K562 (cell line): ENCODE measurements around the gene RNF113B. TPM values are rescaled to one million over a fixed set of nuclear protein-coding genes. Genes with fewer than 3 reads are reported as not detected.

Experiments used
- ATAC-seq: fragments of 200-7000 bp; cut with Tn5 transposase; 3 replicates; pipeline ENCODE4 v1.9.1; 2020; ENCODE audit warnings: moderate library complexity
- BruUV-seq: library from RNA; stranded (reverse); fragments of 400-500 nt; replicated peaks from 2 replicates; lab custom pipeline; 2021; lab: Mats Ljungman, UMichigan
- CTCF ChIA-PET: fragments of 300-600 bp; formaldehyde crosslinking; extraction: SDS; loops from one replicate; lab custom pipeline; 2021; ENCODE audit warnings: low intra/inter-chr PET ratio; lab: Yijun Ruan, JAX
- POLR2A ChIA-PET: fragments of 300-600, 350-650 bp; sonication (Branson Sonifier 250); formaldehyde crosslinking; extraction: SDS; loops from one replicate; lab custom pipeline; 2021; ENCODE audit warnings: antibody characterized with exemption, inconsistent platforms; lab: Yijun Ruan, JAX
- DNase-seq, 4 experiments: peaks; one replicate each; pipeline versions ENCODE4 v3.0.0 to v3.0.0-alpha.2; 2011 to 2018; ENCODE audit warnings: low spot score in 3 of 4, mixed read lengths in 3 of 4; ENCODE audit errors: extremely low read depth in 1 of 4
- FAIRE-seq: peaks from 2 replicates; lab custom pipeline; 2011; peaks lifted over from hg19 to GRCh38; lab: Jason Lieb, UNC
- H2AFZ ChIP-seq: 2 replicates; pipeline ENCODE4 v1.6.0; 2011; ENCODE audit warnings: low read depth, low read length, control low read depth, inconsistent platforms
- H3K27ac ChIP-seq: fragments of 200-600 bp; 3 replicates; pipeline ENCODE4 v1.8.0; 2011; ENCODE audit warnings: low read depth, mild to moderate bottlenecking, control low read depth, inconsistent platforms, low read length, moderate library complexity, mixed read lengths; ENCODE audit errors: extremely low read depth
- H3K27me3 ChIP-seq, 2 experiments: fragments of 300-600 bp in 1 of 2; 2 replicates in 1 of 2; 3 replicates in 1 of 2; pipeline versions ENCODE4 v1.6.0 to v1.8.0; 2011; ENCODE audit warnings: inconsistent platforms in 2 of 2, low read length in 2 of 2, mild to moderate bottlenecking in 1 of 2, mixed read lengths in 1 of 2, moderate library complexity in 1 of 2; ENCODE audit not compliant: control insufficient read depth in 2 of 2, insufficient read depth in 2 of 2
- H3K36me3 ChIP-seq: fragments of 300-600 bp; 3 replicates; pipeline ENCODE4 v1.8.0; 2011; ENCODE audit warnings: mild to moderate bottlenecking, low read length, inconsistent platforms; ENCODE audit not compliant: control insufficient read depth, insufficient read depth
- H3K4me1 ChIP-seq, 2 experiments: fragments of 200-600 bp in 1 of 2; replicated peaks in 1 of 2; 2 replicates in 1 of 2; 3 replicates in 1 of 2; pipeline versions ENCODE4 v1.5.1 to v1.8.0; 2011; ENCODE audit warnings: inconsistent platforms in 2 of 2, low read length in 2 of 2, mild to moderate bottlenecking in 1 of 2, mixed read lengths in 1 of 2, moderate library complexity in 1 of 2; ENCODE audit not compliant: control insufficient read depth in 2 of 2, insufficient read depth in 2 of 2
- H3K4me2 ChIP-seq: 2 replicates; pipeline ENCODE4 v1.6.1; 2011; ENCODE audit warnings: low read length, control low read depth, inconsistent platforms, mixed read lengths; ENCODE audit not compliant: insufficient read depth
- H3K4me3 ChIP-seq: fragments of 200-600 bp; sonication (generic), shearing (Covaris generic); 2 replicates; pipeline ENCODE4 v1.5.1; 2016; ENCODE audit warnings: control low read depth, inconsistent platforms
- H3K79me2 ChIP-seq: fragments of 200-600 bp; 3 replicates; pipeline ENCODE4 v1.8.0; 2011; ENCODE audit warnings: low read length, inconsistent platforms; ENCODE audit not compliant: control insufficient read depth, insufficient read depth
- H3K9ac ChIP-seq, 2 experiments: 2 replicates each; pipeline versions ENCODE4 v1.6.0 to v1.6.1; 2011; ENCODE audit warnings: low read depth in 2 of 2, low read length in 2 of 2, control low read depth in 1 of 2, inconsistent platforms in 1 of 2, mild to moderate bottlenecking in 1 of 2, mixed read lengths in 1 of 2; ENCODE audit not compliant: insufficient read depth in 1 of 2
- H3K9me1 ChIP-seq: one replicate; pipeline ENCODE4 v1.6.0; 2011; ENCODE audit warnings: inconsistent platforms, mild to moderate bottlenecking, low read length, moderate library complexity; ENCODE audit not compliant: control insufficient read depth, insufficient read depth
- H3K9me3 ChIP-seq: replicated peaks from 2 replicates; pipeline ENCODE4 v1.5.1; 2011; ENCODE audit warnings: low read depth, low read length, inconsistent platforms; ENCODE audit not compliant: control insufficient read depth, insufficient read depth
- H4K20me1 ChIP-seq: replicated peaks from 2 replicates; pipeline ENCODE4 v1.6.1; 2011; ENCODE audit warnings: low read length, inconsistent platforms, mixed read lengths; ENCODE audit not compliant: control insufficient read depth, insufficient read depth
- CBFA2T3 ChIP-seq: fragments of 450-650 bp; IDR thresholded peaks from 2 replicates; pipeline ENCODE4 v1.6.1; 2017
- FIP1L1 ChIP-seq: fragments of 200-400 bp; formaldehyde crosslinking; IDR thresholded peaks from 2 replicates; pipeline ENCODE4 v1.6.1; 2018; ENCODE audit warnings: mild to moderate bottlenecking, low read depth, low read length; ENCODE audit not compliant: poor library complexity, severe bottlenecking
- GATAD2A ChIP-seq: fragments of 450-650 bp; IDR thresholded peaks from 2 replicates; pipeline ENCODE4 v1.6.1; 2017
- HDGF ChIP-seq: fragments of 450-650 bp; IDR thresholded peaks from 2 replicates; pipeline ENCODE4 v1.6.1; 2016
- HMGN3 ChIP-seq: IDR thresholded peaks from 2 replicates; pipeline ENCODE4 v1.6.1; 2011; ENCODE audit warnings: borderline replicate concordance, low read depth, mild to moderate bottlenecking, mixed read lengths, low read length; ENCODE audit not compliant: insufficient read length; ENCODE audit errors: extremely low read depth
- HOXB6 ChIP-seq: fragments of 250-450 bp; sonication (Bioruptor Pico); IDR thresholded peaks from 2 replicates; pipeline ENCODE4 v1.5.1; 2022; ENCODE audit warnings: mild to moderate bottlenecking, borderline replicate concordance
- KAT8 ChIP-seq: fragments of 450-650 bp; IDR thresholded peaks from 2 replicates; pipeline ENCODE4 v1.6.1; 2016; ENCODE audit warnings: low read depth, mild to moderate bottlenecking
- KDM2B ChIP-seq: fragments of 250-450 bp; sonication (Bioruptor Pico); IDR thresholded peaks from 2 replicates; pipeline ENCODE4 v1.8.0; 2021; ENCODE audit warnings: mild to moderate bottlenecking, moderate library complexity
- LEF1 ChIP-seq: fragments of 450-650 bp; IDR thresholded peaks from 2 replicates; pipeline ENCODE4 v1.6.1; 2016; ENCODE audit warnings: mild to moderate bottlenecking
- NFYB ChIP-seq: IDR thresholded peaks from 2 replicates; pipeline ENCODE4 v1.6.1; 2011; ENCODE audit warnings: mild to moderate bottlenecking, moderate library complexity; ENCODE audit not compliant: insufficient read length; ENCODE audit errors: extremely low read depth
- PRMT5 ChIP-seq: sonication (generic); formaldehyde crosslinking; IDR thresholded peaks from 2 replicates; pipeline ENCODE4 v1.5.0; 2020; ENCODE audit warnings: missing genetic modification reagents
- PTRF ChIP-seq: fragments of 450-650 bp; IDR thresholded peaks from 2 replicates; pipeline ENCODE4 v1.6.1; 2016; ENCODE audit warnings: mild to moderate bottlenecking, missing genetic modification characterization, missing compliant biosample characterization
- SRSF7 ChIP-seq: fragments of 200-400 bp; formaldehyde crosslinking; optimal IDR thresholded peaks from 2 replicates; pipeline ENCODE3; 2017; ENCODE audit warnings: mild to moderate bottlenecking, low read depth, low read length
- ZC3H11A ChIP-seq: IDR thresholded peaks from 2 replicates; pipeline ENCODE4 v1.6.1; 2012; ENCODE audit warnings: low read depth, low read length, improper control_type of control experiment
- ZNF124 ChIP-seq: sonication (generic); formaldehyde crosslinking; IDR thresholded peaks from 2 replicates; pipeline ENCODE4 v1.8.1; 2022; ENCODE audit warnings: missing genetic modification reagents
- ZNF354B ChIP-seq: fragments of 250-450 bp; sonication (Bioruptor Pico); IDR thresholded peaks from 2 replicates; pipeline ENCODE4 v1.4.0; 2020
- WGBS: fragments of 100-300 bp; shearing (Covaris generic); methylation state at CpG from one replicate; pipeline ENCODE4 v1.1.6; 2016; ENCODE audit warnings: low coverage, mixed read lengths; ENCODE audit not compliant: insufficient coverage; ENCODE audit errors: missing lambda C conversion rate; 5-methylcytosine and 5-hydroxymethylcytosine counted together
- in situ Hi-C: fragments of 300-500 bp; cut with MboI; formaldehyde crosslinking; loops from 4 replicates; pipeline ENCODE4 v1.15.0; 2018; ENCODE audit warnings: inconsistent platforms, mixed read lengths
- intact Hi-C: fragments of 100-400 bp; cut with micrococcal nuclease; formaldehyde crosslinking; loops from 2 replicates; pipeline ENCODE4 v1.14.2; 2022
- polyA plus RNA-seq, 8 experiments: library from polyadenylated mRNA; depleted of rRNA in 4 of 8; stranded (reverse) in 5 of 8; unstranded in 3 of 8; fragments of >200 nt; fragmentation: Nextera tagmentation in 2 of 8; fragmentation: Illumina TruSeq in 1 of 8; extraction: Ambion mirVana in 2 of 8; extraction: Trizol in 1 of 8; gene quantifications; 2 replicates each; pipeline versions ENCODE4 v1.2.1 to v1.2.3, GENCODE V29; 2011 to 2014; ENCODE audit warnings: inconsistent platforms in 1 of 8, missing spikeins in 1 of 8
- total RNA-seq, 7 experiments: library from RNA; depleted of rRNA in 6 of 7; stranded (reverse); fragments of >200 nt in 6 of 7; fragmentation: Illumina TruSeq in 2 of 7; extraction: Trizol in 2 of 7; gene quantifications; 2 replicates each; pipeline versions ENCODE4 v1.2.1 to v1.2.3, GENCODE V29; 2011 to 2021; ENCODE audit warnings: low replicate concordance in 1 of 7
- TF ChIP-seq, protein P1 (sequence below): fragments of 250-450 bp; sonication (Bioruptor Pico); IDR thresholded peaks from 2 replicates; pipeline ENCODE4 v1.8.0; 2022; ENCODE audit warnings: inconsistent platforms, mild to moderate bottlenecking, moderate library complexity, borderline replicate concordance
- TF ChIP-seq, protein P2 (sequence below): fragments of 150-350 bp; conservative IDR thresholded peaks from 2 replicates; pipeline ENCODE4 v1.6.1; 2014; ENCODE audit warnings: low read length
- TF ChIP-seq, protein P3 (sequence below): fragments of 450-650 bp; conservative IDR thresholded peaks from 2 replicates; pipeline ENCODE4 v1.6.1; 2016; ENCODE audit warnings: missing genetic modification characterization, low read depth, mild to moderate bottlenecking, control low read depth, missing compliant biosample characterization

The RNF113B gene
- total and polyA plus RNA-seq, 9 of the 15 experiments (the other 6 are each of a cell fraction or from before 2014, with no cell fraction given), result 0.09 TPM; not detected in 8

DNA sequence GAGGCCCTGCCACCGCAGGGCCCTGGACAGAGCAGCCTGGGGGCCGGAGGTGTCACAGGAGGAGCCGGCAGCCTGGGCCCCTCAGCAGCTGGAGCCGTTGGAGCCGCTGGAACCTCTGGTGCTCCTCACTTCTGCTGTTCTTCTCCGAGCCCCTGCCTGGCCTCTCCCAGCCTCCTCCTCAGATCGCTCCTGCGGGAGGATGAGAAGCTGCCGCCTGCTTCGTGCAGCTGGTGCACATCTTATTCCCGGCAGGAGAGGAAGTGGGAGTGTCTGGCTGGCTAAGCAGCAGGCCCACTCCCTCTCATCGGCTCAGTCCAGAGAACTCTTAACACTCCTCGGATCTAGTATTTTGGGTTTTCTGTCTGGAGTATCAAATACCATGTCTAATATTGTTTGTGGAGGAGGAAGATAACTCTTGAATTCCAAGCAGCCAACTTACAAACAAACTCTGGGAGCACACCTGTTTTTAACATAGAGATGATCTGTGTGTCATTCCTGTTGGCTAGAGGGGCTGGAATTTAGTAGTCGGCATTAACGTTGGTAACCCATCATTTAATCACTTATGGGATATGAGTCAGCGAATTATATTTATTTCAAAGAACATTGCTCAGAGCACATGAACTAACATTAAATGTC, 37.1 kb upstream of the RNF113B start:
- no peaks in the 10 kb centered on the region for H3K9me1 ChIP-seq
- H3K9me3 ChIP-seq, result no peaks in the 10 kb centered on the region
- no peak overlapping the region for H3K4me3 ChIP-seq
- intact Hi-C loops (no loop called here), in situ Hi-C loops (no loop called here)
- no TSS peak for BruUV-seq
- no peaks in the 10 kb centered on the region for H3K79me2 ChIP-seq
- ChIA-PET CTCF (no interaction called here), POLR2A (interaction anchor here (1.1 to 1.3 kb wide), 2 partner anchors 10 to 131 kb away, joined by 3 read pairs; no protein-coding TSS in a partner anchor)
- H2AFZ ChIP-seq, result no peak overlapping the region
- no peak overlapping the region for H3K4me2 ChIP-seq
- FAIRE-seq (no peak), DNase-seq (no peak), ATAC-seq (no peak)
- 1% methylated on average over 12 of the region's 16 CpGs for WGBS
- H3K36me3 ChIP-seq, result no peaks in the 10 kb centered on the region
- no peaks in the 10 kb centered on the region for H3K4me1 ChIP-seq
- no peak overlapping the region for H3K9ac ChIP-seq
- no peak overlapping the region for H3K27ac ChIP-seq
- no peaks in the 10 kb centered on the region; the same call in 1 of the 2 replicates for H4K20me1 ChIP-seq
- peaks cover 4 to 25% of the 10 kb centered on the region in 2 experiments; a peak in 3 of 5 replicates for H3K27me3 ChIP-seq
- no peak for TF ChIP-seq KAT8
- TF ChIP-seq HDGF, result no peak
- no peak for TF ChIP-seq HOXB6 (CRISPR knock-in tag)
- no peak for TF ChIP-seq ZNF124 (CRISPR knock-in tag)
- TF ChIP-seq HMGN3, result no peak
- no peak for TF ChIP-seq ZNF354B
- no peak for TF ChIP-seq PRMT5 (CRISPR knock-in tag)
- TF ChIP-seq FIP1L1, result no peak
- TF ChIP-seq LEF1, result no peak
- TF ChIP-seq SRSF7, result no peak
- TF ChIP-seq, protein P1, sequence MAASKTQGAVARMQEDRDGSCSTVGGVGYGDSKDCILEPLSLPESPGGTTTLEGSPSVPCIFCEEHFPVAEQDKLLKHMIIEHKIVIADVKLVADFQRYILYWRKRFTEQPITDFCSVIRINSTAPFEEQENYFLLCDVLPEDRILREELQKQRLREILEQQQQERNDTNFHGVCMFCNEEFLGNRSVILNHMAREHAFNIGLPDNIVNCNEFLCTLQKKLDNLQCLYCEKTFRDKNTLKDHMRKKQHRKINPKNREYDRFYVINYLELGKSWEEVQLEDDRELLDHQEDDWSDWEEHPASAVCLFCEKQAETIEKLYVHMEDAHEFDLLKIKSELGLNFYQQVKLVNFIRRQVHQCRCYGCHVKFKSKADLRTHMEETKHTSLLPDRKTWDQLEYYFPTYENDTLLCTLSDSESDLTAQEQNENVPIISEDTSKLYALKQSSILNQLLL (CRISPR knock-in tag), result no peak
- TF ChIP-seq, protein P2, sequence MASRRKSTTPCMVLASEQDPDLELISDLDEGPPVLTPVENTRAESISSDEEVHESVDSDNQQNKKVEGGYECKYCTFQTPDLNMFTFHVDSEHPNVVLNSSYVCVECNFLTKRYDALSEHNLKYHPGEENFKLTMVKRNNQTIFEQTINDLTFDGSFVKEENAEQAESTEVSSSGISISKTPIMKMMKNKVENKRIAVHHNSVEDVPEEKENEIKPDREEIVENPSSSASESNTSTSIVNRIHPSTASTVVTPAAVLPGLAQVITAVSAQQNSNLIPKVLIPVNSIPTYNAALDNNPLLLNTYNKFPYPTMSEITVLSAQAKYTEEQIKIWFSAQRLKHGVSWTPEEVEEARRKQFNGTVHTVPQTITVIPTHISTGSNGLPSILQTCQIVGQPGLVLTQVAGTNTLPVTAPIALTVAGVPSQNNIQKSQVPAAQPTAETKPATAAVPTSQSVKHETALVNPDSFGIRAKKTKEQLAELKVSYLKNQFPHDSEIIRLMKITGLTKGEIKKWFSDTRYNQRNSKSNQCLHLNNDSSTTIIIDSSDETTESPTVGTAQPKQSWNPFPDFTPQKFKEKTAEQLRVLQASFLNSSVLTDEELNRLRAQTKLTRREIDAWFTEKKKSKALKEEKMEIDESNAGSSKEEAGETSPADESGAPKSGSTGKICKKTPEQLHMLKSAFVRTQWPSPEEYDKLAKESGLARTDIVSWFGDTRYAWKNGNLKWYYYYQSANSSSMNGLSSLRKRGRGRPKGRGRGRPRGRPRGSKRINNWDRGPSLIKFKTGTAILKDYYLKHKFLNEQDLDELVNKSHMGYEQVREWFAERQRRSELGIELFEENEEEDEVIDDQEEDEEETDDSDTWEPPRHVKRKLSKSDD, result no peak
- TF ChIP-seq CBFA2T3, result no peak
- TF ChIP-seq NFYB, result no peak
- no peak for TF ChIP-seq KDM2B (CRISPR knock-in tag)
- no peak for TF ChIP-seq GATAD2A
- TF ChIP-seq, protein P3, sequence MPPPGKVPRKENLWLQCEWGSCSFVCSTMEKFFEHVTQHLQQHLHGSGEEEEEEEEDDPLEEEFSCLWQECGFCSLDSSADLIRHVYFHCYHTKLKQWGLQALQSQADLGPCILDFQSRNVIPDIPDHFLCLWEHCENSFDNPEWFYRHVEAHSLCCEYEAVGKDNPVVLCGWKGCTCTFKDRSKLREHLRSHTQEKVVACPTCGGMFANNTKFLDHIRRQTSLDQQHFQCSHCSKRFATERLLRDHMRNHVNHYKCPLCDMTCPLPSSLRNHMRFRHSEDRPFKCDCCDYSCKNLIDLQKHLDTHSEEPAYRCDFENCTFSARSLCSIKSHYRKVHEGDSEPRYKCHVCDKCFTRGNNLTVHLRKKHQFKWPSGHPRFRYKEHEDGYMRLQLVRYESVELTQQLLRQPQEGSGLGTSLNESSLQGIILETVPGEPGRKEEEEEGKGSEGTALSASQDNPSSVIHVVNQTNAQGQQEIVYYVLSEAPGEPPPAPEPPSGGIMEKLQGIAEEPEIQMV (tag), result no peak
- no peak for TF ChIP-seq PTRF (tag)
- TF ChIP-seq ZC3H11A, result no peak
